ENCODE data around the gene PSMD1.
"Not testable (repeated sequence)": the region's sequence is repeated elsewhere in the genome, so short reads cannot be mapped to it uniquely, and the experiment has no call there.

Gene PSMD1

GRCh38 chr2:231058761-231059550, 2.3 kb downstream of the PSMD1 start:
- DNase-seq = no peak

DNA sequence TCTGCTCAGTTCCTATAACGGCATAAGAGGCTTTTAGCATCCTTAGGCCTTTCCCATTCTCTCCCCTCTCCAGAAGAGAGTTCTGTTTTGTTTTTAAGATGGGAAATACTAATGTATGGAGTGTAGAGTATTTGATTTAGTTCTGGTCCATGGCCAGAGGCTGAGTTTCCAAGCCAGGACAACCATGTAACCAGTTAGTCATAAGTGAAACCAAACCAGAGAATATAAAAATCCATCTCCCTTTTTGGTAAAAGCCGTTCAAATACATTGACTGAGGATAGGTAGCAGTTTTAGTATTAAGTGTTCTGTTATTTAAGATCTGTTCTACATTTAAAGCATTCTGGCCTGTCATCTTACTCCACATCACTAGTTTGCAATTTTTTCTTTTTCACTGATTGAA, 3.1 kb downstream of the PSMD1 start:
- no peak for DNase-seq

DNA sequence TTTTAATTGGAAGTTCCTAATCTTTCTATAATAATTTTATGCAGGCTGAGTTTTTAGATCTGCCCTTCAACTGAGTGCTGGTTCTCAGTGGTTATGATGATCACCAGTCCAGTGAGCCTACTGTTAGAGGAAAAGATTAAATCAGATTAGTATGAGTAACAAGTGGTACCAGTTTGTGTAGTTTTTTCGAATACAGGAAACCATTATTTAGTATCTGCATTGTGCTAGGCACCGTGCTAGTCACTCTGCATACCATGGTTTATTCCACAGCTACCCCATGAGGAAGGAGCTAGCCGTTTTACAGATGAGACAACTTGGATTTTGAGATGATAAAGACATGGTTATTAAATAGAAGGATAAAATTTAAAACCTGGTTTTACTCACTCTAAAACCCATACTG, 6.1 kb downstream of the PSMD1 start:
- DNase-seq = no peak

- DNase-seq = no peak
These were observed 6.7 kb downstream of the PSMD1 start for GRCh38 chr2:231063347-231063746.

DNA sequence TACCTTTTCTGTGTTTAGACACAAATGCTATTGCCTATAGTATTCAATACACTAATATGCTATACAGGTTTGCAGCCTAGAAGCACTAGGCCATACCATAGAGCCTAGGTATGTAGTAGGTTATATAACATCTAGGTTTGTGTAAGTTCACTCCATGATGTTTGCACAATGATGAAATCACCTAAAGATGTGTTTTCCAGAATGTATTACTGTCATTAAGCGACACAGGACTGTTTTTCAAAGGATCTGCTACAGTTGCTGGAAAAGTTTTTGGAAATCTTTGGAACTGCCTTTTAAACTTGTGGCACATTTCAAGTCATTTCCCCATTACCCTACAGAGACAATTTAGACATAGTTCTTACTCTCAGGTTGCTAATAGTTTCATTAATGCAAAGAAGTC, 9.3 kb downstream of the PSMD1 start:
- no peak for DNase-seq

GRCh38 chr2:231067531-231067930, 10.9 kb downstream of the PSMD1 start:
- DNase-seq = not testable (repeated sequence)

DNA sequence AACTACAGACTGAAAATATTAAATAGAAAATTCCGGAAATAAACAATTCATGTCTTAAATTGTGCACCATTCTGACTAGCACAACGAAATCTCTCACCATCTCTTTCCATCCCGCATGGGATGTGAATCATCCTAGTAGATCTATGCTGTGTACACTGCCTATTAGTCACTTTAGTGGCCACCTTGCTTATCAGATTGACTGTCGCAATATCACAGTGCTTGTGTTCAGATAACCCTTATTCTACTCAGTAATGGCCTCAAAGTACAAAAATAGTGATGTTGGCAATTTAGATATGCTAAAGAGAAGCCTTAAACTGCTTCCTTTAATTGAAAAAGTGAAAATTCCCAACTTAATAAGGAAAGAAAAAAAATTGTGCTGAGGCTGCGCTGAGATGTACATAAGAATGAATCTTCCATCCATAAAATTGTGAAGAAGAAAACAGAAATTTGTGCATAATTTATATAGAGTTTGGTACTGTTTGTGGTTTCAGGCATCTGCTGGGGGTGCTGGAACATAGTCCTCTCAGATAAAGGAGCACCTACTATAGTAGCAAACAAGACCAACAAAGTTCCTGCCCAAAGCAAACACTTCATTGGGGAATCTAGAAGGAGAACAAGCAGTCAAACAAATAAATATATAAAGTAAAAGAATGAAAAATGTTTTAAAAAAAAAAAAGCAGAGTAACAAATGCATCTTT, 12.0 kb downstream of the PSMD1 start:
- DNase-seq = no peak

DNA sequence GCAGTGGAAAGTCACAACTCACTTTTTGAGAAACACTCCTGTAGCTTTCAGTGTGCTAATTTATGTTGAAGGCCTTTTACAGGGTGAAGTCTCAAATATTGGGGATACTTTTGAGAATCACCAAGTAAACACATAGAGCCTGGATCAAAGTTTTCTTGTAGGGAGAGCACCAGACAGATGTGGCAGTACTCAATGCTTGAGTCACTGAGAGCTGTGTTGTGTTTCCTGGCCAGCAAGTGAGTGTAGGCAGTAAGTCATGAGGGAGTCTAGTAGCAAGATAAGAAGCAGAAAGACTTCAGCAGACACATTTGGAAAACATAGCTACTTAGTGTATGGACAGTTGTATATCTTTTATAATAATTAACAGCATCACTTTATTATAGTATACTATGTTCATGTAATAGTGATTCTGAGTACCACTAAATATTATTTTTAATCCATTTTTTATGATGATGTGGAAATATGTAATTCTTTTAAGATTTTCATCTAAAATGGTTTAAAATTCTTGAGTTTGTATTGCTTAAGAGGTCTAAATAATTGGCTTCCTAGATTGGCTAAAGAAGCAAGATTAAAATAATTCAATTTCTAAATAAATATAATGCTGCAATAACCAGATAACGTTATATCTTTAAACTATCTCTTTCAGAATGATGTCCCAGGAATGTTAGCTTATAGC, 12.8 kb downstream of the PSMD1 start:
- no peak for DNase-seq

- DNase-seq = no peak
These were observed 27.9 kb downstream of the PSMD1 start for GRCh38 chr2:231084565-231084964.

DNA sequence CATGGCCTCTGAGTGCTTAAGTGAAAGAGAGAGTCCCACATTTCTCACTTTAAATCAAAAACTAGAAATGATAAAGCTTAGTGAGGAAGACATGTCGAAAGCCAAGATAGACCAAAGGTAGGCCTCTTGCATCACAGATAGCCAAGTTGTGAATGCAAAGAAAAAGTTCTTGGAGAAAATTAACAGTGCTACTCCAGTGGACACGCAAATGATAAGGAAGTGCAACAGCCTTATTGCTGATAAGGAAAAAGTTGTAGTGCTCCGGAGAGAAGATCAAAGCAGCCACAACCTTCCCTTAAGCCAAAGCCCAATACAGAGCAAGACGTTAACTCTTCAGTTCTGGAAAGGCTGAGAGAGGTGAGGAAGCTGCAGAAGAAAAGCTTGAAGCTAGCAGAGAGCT, 32.1 kb downstream of the PSMD1 start:
- no peak for DNase-seq

DNA sequence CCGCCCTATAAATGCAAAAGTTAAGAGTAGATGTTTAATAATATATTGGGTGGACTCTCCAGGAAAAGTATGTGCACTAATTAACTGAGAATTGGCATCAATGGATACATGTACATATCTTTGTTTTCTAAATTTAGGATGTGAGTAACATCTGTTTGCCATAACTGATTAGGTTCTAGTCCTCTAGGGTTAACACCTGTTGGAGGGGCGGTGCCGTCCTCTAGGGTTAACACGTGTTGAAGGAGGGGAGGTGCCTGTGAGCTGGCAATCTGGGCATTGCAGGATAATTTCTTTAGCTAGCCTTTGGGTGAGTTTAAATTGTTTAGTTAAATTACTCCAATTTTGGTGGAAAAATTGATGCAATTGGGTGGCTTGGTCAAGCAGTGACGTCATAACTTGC, 37.3 kb downstream of the PSMD1 start:
- DNase-seq = no peak

- no peak for DNase-seq
These were observed 38.2 kb downstream of the PSMD1 start for GRCh38 chr2:231094736-231095346.

DNA sequence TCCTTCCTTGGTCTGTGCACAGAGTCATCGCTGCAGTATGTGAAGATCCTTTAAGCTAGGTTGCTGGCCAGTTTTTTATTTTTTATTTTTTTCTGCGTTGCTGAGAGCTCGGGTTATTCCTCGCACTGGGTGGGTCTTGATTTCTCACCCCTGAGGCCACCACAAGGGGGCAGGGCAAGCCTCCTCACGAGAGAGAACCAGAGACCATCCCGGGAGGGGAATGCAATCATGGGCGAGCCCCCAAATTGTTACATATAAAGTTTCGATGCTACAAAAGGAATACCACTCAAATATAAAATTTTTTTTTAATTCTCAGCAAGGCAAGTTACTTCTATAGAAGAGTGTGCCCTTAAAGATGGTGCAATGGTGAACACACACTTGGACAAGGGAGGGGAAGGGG, 43.3 kb downstream of the PSMD1 start:
- DNase-seq = no peak

DNA sequence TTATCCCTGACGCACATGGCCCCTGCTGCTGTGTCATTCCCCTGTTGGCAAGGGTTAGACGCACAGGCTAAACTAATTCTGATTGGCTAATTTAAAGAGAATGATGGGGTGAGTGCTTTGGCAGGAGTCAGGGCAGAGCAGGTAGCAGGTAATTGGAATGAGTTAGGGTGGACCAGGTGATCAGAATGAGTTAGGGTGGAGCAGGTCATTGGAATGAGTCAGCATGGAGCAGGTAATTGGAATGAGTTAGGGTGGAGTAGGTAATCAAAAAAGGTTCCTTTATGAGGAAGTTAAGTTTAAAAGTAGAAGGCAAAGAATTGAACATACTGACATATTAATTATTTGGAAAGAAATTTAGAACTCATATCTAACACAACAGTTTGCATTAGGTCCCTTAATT, 43.7 kb downstream of the PSMD1 start:
- DNase-seq = not testable (repeated sequence)

GRCh38 chr2:231100990-231101389, 44.3 kb downstream of the PSMD1 start:
- no peak for DNase-seq

DNA sequence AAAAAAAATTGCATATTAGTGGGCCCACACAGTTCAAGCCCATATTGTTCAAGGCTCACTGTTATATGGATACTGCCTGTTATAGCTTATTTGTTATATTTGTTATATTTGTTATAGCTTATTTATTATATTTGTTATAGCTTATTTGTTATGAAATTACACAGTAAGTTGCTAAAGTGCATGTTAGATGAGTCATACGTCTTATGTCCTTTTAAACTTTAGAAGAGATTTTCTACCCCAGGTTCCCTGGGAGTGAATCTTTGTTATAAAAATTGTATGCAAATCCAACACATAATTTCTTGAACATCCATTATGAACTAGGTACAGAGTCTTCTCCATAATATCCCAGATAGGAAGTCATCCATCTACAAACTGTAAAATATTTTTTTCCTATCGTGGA, 46.1 kb downstream of the PSMD1 start:
- no peak for DNase-seq

DNA sequence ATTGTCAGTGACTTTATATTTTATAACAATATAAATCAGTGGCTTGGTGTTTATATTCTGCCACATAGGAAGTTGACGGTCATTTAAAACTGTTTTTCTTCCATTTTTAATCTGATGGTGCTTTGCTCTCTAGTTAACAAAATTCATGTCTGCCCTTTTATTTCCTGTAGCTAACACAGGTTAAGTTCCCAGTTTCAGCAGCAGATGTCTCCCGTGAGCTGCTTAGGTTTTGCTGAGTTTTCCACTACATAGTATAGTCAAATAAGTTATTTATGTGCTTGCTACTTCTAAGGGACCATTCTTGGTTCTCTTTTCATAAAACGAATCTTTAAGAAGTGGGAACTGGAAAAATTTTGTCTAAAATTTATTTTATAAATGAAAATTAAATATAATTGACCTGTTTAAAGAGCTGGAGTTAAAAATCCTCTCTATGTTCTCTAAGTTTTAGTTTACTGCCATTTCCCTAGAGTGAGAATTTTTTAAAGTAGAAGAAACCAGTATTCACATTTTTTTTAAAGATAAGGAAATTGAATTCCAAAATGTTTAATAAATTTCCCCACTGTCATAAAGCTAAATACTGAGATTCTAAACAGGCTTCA, 47.5 kb downstream of the PSMD1 start:
- no peak for DNase-seq

- no peak for DNase-seq
These were observed 53.9 kb downstream of the PSMD1 start for GRCh38 chr2:231110551-231110950.

DNA sequence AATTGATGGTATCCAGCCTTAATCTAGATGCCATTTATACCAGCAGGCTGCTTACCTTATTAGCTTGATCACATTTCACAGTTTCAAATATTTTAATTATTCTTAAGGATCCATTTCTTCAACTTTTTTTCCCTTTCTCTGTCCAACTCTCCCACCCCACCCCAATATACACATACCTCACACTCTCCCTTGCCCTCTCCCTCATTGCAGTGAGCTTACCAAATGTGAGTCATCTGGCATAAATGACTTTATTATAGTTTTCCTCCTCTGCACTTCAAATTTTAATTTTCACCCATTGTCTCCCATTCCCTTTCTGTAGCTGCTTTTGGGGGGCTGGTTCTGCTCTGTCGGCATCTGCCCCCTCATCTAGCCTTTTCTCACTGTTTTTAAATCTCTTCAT, 55.3 kb downstream of the PSMD1 start:
- no peak for DNase-seq

DNA sequence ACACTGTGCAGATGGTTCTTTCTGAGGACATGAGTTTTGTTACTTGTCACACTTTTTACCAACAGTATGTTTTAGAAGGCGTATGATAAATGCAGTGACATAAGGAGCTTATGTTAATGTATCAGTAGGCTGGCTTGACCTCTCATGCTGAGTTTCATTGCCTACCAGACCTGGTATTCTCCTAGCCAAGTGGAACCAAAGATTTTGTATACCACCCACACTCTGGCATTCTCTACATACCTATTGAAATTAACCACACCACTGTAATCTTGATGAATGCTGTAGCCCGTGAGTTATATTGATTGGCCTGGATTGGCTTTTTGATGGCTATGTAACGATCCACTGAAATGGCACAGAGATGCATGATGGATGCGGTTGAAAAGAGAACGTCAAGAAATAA, 56.8 kb downstream of the PSMD1 start:
- no peak for DNase-seq

GRCh38 chr2:231115651-231116050, 59.0 kb downstream of the PSMD1 start:
- no peak for DNase-seq

DNA sequence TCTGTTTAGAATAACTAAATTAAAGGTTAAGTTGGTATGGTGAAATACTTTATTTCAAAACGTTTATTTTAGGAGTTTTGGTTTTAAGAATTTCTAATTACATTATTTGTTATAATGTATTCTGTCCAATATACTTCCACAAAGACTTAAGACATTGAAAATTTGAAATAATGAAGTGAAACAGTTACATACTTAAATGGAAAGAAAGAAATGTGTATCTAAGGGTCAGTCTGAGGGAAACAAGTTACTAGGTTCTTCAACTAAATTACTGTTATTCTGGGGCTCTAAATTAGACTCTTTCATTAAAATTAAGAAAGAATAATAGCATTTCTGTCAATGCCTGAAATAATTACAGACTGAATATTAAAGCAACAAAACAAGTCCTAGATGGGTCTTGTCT, 60.5 kb downstream of the PSMD1 start:
- no peak for DNase-seq

DNA sequence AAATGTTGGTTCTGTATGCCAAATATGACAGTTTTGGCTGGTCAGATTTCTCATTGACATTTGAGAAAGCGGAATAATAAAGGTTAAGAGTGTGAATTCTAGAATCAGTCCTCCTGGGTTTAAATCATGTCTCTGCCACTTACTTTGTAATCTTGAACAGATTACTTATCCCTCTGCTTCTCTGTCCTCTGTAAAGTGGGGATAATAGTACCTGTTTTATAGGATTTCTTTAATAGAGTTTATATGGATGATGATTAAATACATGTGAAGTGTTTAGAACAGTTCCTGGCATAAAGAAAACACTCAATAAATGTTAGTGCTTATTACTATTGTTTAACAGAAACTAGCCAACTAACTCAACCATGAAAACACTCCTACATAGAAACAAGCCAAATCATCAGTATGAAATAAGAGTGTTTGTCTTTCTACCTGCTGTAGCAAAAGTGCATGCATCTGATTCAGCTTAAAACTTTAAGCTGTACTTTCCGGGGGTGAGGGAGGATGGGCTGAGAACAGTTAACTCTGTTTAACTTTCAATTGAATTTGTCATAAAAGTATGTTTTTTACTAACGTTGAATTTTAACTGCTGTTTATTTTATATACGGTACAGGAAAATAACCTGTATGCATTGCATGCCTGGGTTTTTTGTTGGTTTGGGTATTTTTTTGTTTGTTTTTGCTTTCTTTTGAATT, 61.4 kb downstream of the PSMD1 start:
- no peak for DNase-seq
